Naive B cell (primary cell): ENCODE results near the gene ATXN10. TPM values are rescaled to one million over a fixed set of nuclear protein-coding genes. Genes with fewer than 3 reads are reported as not detected.

ENCODE experiments used
- ATAC-seq, 2 donors: fragments of 150-1000 bp; cut with Tn5 transposase; 2 replicates each; pipeline ENCODE4 v1.10.0; 2021; ENCODE audit warnings: low read depth in 2 of 2, mild to moderate bottlenecking in 2 of 2, moderate library complexity in 2 of 2
- DNase-seq: peaks from one replicate; pipeline ENCODE4 v3.0.0; 2022
- H3K27ac Mint-ChIP-seq, 6 donors: one replicate each; pipeline ENCODE4 v1.8.0; 2020 to 2022; ENCODE audit warnings: mild to moderate bottlenecking in 6 of 6, mixed read lengths in 6 of 6, moderate library complexity in 5 of 6, inconsistent platforms in 2 of 6
- H3K27me3 Mint-ChIP-seq, 3 donors: one replicate each; pipeline ENCODE4 v1.8.0; 2021 to 2022; ENCODE audit warnings: mixed read lengths in 3 of 3, mild to moderate bottlenecking in 1 of 3
- H3K36me3 Mint-ChIP-seq, 2 donors: one replicate each; pipeline ENCODE4 v1.8.0; 2020 to 2022; ENCODE audit warnings: mixed read lengths in 2 of 2, inconsistent platforms in 1 of 2, mild to moderate bottlenecking in 1 of 2
- H3K4me1 Mint-ChIP-seq, 3 donors: one replicate each; pipeline ENCODE4 v1.8.0; 2020 to 2022; ENCODE audit warnings: mixed read lengths in 3 of 3, inconsistent platforms in 1 of 3, mild to moderate bottlenecking in 1 of 3, moderate library complexity in 1 of 3
- H3K4me3 Mint-ChIP-seq, 8 donors: one replicate each; pipeline ENCODE4 v1.8.0; 2020 to 2022; ENCODE audit warnings: mild to moderate bottlenecking in 8 of 8, mixed read lengths in 8 of 8, moderate library complexity in 8 of 8, inconsistent platforms in 2 of 8
- H3K9me3 Mint-ChIP-seq, 7 donors: one replicate each; pipeline ENCODE4 v1.8.0; 2020 to 2022; ENCODE audit warnings: mixed read lengths in 7 of 7, mild to moderate bottlenecking in 5 of 7, inconsistent platforms in 2 of 7, moderate library complexity in 1 of 7
- polyA plus RNA-seq, 6 donors: library from polyadenylated mRNA; unstranded; fragments of 300-500 nt; fragmentation: Illumina TruSeq; gene quantifications; one replicate each; pipeline ENCODE4 v1.2.3, GENCODE V29; 2021; ENCODE audit warnings: low read depth in 6 of 6

ATXN10 gene
- polyA plus RNA-seq, 6 donors from 2014 or later: 103 to 162 (median 125) TPM

DNA sequence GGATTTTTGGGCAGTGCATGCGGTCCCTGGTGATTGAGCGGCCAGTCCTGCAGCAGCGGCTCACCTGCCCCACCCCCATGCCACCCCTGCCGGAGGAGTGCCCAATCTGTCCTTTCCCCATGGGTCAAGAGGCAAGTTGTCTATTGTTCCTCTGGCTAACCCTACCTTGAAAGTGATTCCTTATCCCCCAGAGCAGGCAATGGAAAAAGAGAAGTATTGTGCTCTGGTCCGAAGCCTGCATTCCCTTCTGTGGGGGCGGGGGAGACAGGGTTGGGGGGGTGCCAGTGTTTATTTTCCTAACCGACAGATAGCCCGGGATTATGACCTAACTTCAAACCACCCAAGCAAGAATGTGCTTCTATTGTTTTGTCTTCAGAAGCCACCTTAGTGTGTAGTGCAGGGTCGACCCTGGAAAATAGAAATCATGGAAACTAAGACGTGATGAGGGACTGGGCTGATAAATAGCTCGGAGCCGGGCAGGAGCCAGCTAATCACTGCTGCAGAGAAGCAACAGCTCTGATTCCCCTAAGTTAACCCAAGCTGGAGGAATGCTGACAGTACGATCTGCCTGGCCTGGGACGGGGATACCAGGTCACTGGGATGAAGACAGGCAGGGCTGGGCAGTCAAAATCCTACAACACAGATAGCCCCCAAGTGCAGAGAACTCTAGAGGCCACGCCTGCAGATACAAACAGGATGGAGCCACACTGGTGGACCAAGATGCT, 38.7 kb upstream of the ATXN10 start:
- Mint-ChIP-seq H3K36me3 (no peaks in the 10 kb centered on the region), H3K27me3 (peaks cover 39 to 90% (median 68%) of the 10 kb centered on the region in 3 donors), H3K9me3 (peaks cover 0 to 2% (median 0%) of the 10 kb centered on the region in 7 donors), H3K4me1 (no peaks in the 10 kb centered on the region), H3K4me3 (no peak overlapping the region), H3K27ac (no peak overlapping the region)
- ATAC-seq: no peak
- no peak for DNase-seq

DNA sequence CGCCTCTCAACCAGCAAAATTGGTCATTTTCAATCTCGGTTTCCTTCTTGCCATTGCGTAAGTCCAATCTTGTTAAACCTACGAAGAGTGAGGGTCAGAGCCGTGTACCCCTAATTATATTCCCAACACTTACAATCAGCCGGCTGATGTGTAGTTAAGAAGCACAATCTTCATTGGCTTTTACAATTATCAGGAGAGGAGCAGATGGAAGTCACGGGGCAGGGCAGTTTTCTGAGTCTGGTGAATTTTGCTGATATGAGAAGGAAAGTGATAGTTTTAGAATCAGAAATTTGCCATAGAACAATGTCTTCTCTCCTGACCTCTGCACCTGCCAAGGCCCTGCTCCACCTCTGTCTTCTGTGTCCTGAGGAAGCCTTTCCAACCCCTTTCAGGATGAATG, 35.0 kb upstream of the ATXN10 start:
- no peak for ATAC-seq
- H3K27ac Mint-ChIP-seq: no peak overlapping the region
- H3K27me3 Mint-ChIP-seq: peaks cover 42 to 93% (median 67%) of the 10 kb centered on the region in 3 donors
- no peaks in the 10 kb centered on the region for H3K4me1 Mint-ChIP-seq
- no peak overlapping the region for H3K4me3 Mint-ChIP-seq
- H3K9me3 Mint-ChIP-seq: peaks cover 0 to 4% (median 0%) of the 10 kb centered on the region in 7 donors
- H3K36me3 Mint-ChIP-seq: no peaks in the 10 kb centered on the region
- DNase-seq: no peak

DNA sequence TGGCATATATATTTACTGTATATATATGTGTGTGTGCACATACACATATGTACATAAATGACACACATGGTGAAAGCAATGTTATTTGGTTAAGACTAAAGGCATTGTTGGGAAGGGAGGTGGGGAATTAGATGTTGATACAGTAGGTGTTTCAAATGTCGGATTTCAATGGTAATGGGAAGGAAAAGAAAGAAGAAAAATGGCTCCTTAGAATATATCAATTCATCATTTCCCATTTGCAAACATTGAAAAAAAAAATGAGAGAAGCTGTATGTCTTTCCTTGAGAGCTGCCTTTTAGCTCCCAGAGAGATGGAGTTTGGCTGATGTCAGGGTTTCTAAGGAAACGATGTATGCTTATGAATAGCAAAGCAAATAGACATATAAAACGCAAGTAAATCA, 33.4 kb upstream of the ATXN10 start:
- no peak for ATAC-seq
- H3K36me3 Mint-ChIP-seq: no peaks in the 10 kb centered on the region
- no peaks in the 10 kb centered on the region for H3K4me1 Mint-ChIP-seq
- no peak for DNase-seq
- peaks cover 0 to 2% (median 0%) of the 10 kb centered on the region in 7 donors for H3K9me3 Mint-ChIP-seq
- no peak overlapping the region for H3K27ac Mint-ChIP-seq
- peaks cover 47 to 84% (median 59%) of the 10 kb centered on the region in 3 donors for H3K27me3 Mint-ChIP-seq
- no peak overlapping the region for H3K4me3 Mint-ChIP-seq

DNA sequence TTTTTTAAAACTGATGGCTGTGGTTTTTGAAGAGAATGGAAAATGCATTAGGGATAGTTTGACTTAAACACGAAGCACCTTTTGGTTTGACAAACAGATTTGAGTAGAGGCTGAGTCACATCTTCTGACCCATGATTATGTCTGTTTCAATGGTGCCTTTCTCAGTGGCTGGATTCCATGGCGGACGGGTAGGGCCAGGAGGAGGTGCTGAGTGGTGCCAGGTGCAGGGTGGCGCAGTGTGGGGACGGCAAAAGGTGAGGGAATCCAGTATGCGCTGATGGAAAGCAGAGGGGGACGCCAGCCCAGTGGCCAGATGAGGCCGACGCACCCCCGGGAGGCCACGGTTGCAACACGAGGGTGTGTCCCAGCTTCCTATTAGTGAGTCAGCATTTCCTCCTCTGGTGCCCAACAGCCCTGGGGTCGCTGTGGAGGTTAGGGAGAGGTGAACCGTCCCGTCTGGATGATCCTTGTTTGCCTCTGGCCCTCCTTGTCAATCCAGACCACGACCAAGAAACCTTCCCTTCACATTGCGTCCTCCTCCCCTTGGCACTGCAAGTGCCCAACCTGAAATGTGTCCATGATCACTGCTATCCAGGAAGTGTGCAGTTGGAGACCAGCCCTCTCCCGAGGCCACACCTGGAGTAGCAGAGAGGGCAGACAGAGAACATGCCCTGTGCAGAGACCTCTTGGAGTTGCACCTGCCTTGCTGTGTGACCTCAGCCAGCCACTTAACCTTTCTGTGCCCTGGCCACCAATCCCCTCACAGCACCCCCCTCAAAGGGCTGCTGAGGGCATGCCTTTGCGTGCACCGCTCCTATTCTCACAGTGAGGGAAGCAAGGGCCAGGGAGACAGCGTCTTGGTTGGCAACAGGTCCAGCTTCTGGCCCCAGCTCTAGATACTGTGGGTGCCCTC, 32.5 kb upstream of the ATXN10 start:
- ATAC-seq: no peak
- Mint-ChIP-seq H3K9me3 (peaks cover 0 to 2% (median 0%) of the 10 kb centered on the region in 7 donors), H3K27me3 (peaks cover 40 to 80% (median 52%) of the 10 kb centered on the region in 3 donors), H3K4me3 (no peak overlapping the region), H3K36me3 (no peaks in the 10 kb centered on the region), H3K27ac (no peak overlapping the region), H3K4me1 (no peaks in the 10 kb centered on the region)
- no peak for DNase-seq

DNA sequence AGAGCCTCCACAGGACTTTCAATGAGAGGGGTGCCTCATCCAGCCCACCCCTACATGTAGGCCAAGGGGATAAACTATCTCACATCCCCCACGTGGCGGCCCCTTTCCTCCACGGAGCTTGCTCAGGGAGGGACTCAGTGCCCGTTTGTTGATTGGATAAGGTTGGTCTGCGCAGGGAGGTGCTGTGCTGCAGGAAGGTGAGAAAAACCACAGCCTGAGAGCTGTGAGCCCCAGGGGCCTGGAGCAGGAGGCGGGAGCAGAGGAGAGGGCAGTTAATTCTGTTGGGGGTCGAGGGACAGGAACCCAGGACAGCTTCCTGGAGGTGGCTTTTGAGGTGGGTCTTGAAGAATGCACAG, 31.9 kb upstream of the ATXN10 start:
- DNase-seq (no peak), ATAC-seq (no peak)
- Mint-ChIP-seq H3K4me3 (no peak overlapping the region), H3K9me3 (peaks cover 0 to 2% (median 0%) of the 10 kb centered on the region in 7 donors), H3K27me3 (peaks cover 38 to 81% (median 52%) of the 10 kb centered on the region in 3 donors), H3K4me1 (no peaks in the 10 kb centered on the region), H3K27ac (no peak overlapping the region), H3K36me3 (no peaks in the 10 kb centered on the region)

DNA sequence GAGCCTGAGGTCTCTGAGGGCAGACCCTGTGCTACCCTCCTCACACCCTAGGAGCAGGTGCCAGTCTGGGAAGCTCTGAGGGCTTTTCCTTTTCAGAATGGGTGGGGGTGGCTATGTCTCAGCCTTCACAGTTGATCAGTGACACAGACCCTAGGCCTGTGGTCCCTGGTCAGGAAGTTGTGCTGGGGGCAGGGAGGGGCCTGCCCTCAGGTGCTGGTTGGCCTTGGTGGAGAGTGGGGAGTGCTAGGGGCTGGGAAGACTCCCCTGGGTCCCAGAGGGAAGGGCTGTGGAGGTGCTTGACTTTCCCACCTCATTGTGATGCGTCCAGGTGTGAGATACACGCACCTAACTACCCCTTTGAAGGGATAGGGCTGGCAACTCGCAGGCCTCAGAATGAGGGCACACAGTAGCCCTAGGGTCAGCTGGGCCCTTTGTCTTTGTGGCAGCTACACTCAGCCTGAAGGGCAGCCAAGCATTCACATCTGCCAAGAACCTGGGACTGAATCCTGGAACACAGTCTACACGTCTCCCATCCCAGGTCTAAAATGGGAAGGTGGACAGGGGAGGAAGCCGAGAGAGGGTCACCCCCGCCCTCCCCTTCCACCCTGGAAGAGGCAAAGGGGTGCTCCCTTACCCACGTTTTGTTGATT, 31.2 kb upstream of the ATXN10 start:
- Mint-ChIP-seq H3K9me3 (peaks cover 0 to 2% (median 0%) of the 10 kb centered on the region in 7 donors), H3K4me1 (no peaks in the 10 kb centered on the region), H3K4me3 (no peak overlapping the region), H3K36me3 (no peaks in the 10 kb centered on the region), H3K27ac (no peak overlapping the region), H3K27me3 (peaks cover 37 to 81% (median 52%) of the 10 kb centered on the region in 3 donors)
- DNase-seq: no peak
- no peak for ATAC-seq

DNA sequence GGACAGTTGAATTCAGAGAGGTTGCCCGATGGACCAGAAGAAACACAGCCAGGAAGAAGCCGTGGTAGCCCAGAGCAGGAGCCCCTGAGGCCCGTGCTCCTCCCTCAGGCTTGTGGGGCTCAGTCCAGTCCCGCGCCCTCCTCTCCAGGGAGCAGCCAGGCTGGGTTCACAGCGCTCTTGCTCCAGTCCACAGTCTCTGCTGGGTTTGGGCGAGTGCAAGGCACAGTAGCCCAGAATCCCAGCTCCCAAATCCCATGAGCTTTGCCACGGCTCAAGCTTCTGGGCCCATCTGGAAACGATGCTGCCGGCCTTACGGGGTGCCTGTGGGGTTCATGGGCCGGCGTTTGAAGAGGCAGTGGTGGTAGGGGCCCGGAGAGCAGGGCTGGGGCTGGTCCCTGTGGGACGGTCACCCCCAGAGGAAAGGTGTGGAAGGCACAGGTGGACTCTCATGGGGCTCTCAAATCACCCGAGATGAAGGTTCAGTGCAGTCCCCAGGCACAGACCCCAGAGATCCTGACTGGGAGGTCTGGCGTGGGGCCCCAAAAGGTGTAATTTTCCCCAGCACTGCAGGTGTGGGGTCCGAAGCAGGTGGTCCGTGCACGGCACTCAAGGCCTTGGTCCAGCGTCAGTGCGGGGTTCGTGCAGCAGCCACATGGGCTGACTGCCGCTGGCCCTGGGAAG, 30.6 kb upstream of the ATXN10 start:
- Mint-ChIP-seq H3K4me3 (no peak overlapping the region), H3K9me3 (peaks cover 0 to 2% (median 0%) of the 10 kb centered on the region in 7 donors), H3K27me3 (peaks cover 35 to 80% (median 58%) of the 10 kb centered on the region in 3 donors), H3K4me1 (peaks cover 0 to 4% (median 4%) of the 10 kb centered on the region in 3 donors), H3K27ac (no peak overlapping the region), H3K36me3 (no peaks in the 10 kb centered on the region)
- no peak for ATAC-seq
- no peak for DNase-seq

DNA sequence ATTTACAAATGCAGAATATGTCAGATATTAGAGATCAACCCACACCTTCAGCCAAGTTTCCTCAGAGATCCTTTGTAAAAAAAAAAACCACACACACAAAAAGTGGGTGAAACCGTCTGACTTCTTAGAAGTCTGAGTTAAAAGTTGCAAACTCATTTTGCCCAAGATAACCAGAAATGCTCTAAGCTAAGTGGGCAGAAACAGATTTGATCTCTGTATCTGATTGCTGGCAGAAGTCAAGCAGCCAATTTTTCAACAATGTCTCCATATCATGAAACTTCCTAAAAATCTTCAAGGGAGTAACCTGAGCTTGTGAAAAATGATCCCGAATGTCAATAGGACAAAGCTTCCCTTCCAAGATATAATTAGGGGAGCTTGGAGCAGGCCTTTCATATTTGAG, 28.6 kb upstream of the ATXN10 start:
- ATAC-seq (no peak), DNase-seq (no peak)
- peaks cover 0 to 6% (median 4%) of the 10 kb centered on the region in 3 donors for H3K4me1 Mint-ChIP-seq
- no peaks in the 10 kb centered on the region for H3K36me3 Mint-ChIP-seq
- peaks cover 46 to 80% (median 60%) of the 10 kb centered on the region in 3 donors for H3K27me3 Mint-ChIP-seq
- H3K4me3 Mint-ChIP-seq: no peak overlapping the region
- no peak overlapping the region for H3K27ac Mint-ChIP-seq
- H3K9me3 Mint-ChIP-seq: peaks cover 0 to 2% (median 0%) of the 10 kb centered on the region in 7 donors

DNA sequence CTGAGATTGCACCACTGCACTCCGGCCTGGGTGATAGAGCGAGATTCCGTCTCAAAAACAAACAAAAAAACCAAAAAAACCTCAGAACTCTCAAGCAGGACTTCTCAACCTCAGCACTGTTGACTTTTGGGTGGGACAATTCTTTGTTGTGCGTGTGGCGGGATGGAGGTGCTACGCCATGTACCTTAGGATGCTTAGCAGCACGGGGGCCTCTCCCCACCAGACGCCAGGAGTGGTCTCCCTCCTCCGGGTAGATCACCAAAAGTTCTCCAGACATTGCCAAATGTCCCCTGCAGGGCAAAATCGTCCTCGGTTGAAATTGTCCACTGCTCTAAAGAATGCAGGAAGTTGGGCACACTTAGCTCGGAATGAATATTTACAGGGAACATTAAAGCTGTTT, 26.9 kb upstream of the ATXN10 start:
- Mint-ChIP-seq H3K4me1 (peaks cover 0 to 6% (median 4%) of the 10 kb centered on the region in 3 donors), H3K9me3 (peaks cover 0 to 1% (median 0%) of the 10 kb centered on the region in 7 donors), H3K36me3 (no peaks in the 10 kb centered on the region), H3K4me3 (no peak overlapping the region), H3K27ac (peak overlapping the region in 1 of 6 donors; percentile 20), H3K27me3 (peaks cover 48 to 80% (median 60%) of the 10 kb centered on the region in 3 donors)
- ATAC-seq: no peak
- DNase-seq: no peak

DNA sequence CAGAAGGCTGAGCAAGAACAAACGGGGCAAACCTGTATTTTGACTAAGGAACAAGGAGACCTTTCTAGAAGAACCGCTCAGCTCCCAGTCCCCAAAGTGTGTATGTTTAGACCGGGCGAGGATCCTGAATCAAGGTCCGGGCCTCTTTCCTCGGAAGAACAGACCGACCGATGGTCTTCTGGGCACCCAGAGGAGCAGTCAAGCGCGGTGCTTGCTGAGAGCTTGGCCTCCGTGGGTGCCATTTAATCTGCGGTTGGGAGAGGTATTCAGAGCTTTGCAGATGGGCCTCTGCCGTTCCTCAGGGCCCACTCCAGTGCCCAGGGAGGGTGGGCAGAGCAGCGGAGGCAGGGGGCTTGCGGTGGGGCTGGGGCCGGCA, 26.5 kb upstream of the ATXN10 start:
- DNase-seq: no peak
- Mint-ChIP-seq H3K36me3 (no peaks in the 10 kb centered on the region), H3K4me1 (peaks cover 0 to 6% (median 4%) of the 10 kb centered on the region in 3 donors), H3K27me3 (peaks cover 49 to 76% (median 60%) of the 10 kb centered on the region in 3 donors), H3K27ac (peak overlapping the region in 1 of 6 donors; percentile 20), H3K4me3 (peak overlapping the region in 1 of 8 donors; percentile 33), H3K9me3 (no peaks in the 10 kb centered on the region)
- ATAC-seq: no peak

DNA sequence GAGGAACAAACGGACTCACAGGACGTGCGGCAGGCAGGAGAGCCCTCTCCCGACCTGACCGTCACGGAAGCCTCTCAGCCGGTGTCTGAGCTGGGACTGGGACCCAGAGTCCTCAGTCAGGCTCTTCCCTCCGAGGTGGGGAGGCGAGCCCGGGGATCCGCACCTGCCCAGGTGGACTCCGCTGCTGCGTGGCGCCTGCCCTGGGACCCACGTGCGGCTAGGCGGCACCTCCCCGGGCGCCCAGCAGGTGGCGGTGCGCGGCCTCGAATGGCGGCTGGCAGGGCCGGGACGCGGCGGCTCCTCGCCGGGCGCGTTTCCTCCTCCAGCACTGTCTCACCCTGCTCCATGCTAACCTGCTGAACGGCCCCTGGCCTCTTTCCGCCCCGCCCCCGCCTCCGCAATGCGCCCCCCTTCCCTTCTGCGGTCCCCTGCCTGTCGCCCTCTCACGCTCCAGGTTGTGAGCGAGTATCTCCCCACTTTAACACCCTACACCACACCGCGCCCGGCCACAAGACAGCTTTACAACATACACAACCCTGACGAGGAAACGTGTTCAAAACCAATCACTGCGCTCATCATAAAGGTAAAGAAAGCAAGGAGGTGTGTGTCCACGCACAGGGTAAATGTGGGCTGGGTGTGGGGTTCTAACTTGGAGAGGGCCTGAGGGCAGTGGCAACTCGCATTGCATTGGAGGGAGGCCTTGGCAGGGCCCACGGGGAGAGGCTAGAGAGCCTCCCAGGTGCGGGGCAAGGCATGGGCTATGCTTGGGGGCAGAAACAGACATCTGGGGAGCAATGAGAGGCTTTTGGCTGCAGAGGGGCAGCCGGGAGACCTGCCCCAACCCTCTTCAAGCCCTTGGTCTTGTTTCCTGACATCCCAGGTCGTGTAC, 25.9 kb upstream of the ATXN10 start:
- no peaks in the 10 kb centered on the region for H3K36me3 Mint-ChIP-seq
- peak overlapping the region in 1 of 8 donors; percentile 67 for H3K4me3 Mint-ChIP-seq
- peaks cover 0 to 6% (median 4%) of the 10 kb centered on the region in 3 donors for H3K4me1 Mint-ChIP-seq
- ATAC-seq (peak; percentile 92 to 95), DNase-seq (peak; percentile 70)
- H3K9me3 Mint-ChIP-seq: no peaks in the 10 kb centered on the region
- peaks cover 51 to 76% (median 61%) of the 10 kb centered on the region in 3 donors for H3K27me3 Mint-ChIP-seq
- H3K27ac Mint-ChIP-seq: no peak overlapping the region

DNA sequence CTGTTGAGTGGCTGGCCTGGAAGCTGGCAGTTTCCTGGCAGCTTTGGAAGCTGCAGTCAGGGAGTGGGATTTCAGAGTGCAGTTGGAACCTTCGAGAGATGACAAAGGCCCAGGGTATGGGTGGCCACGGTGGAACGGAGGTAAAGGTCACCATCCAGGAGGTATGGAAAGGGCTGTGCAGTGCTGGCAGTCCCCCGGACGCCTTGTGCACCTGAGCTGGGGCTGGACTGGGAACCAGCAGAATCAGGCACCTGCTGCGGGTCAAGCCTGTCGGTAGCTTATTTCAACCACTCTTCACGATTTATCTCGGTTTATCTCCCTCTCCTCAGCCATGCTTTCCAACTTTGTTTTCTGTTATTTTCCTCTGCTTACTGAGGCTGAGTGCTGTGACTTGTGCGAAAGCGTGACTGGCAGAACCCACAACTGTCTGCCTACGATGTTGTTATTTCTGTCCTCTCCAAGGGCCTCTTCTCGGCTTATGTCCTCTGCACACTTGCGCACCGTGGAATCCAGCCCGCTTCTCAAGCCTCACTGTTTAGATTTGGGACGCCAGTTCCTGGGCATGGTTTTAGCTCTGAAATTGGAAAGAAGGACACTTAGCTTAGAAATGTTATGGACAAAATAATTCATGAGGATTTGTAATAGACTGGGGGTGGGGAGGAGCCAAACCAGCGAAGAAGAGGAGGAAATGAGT, 24.0 kb upstream of the ATXN10 start:
- no peaks in the 10 kb centered on the region for H3K36me3 Mint-ChIP-seq
- H3K4me3 Mint-ChIP-seq: no peak overlapping the region
- ATAC-seq (no peak), DNase-seq (no peak)
- H3K27me3 Mint-ChIP-seq: peaks cover 51 to 68% (median 63%) of the 10 kb centered on the region in 3 donors
- no peaks in the 10 kb centered on the region for H3K9me3 Mint-ChIP-seq
- peaks cover 0 to 6% (median 4%) of the 10 kb centered on the region in 3 donors for H3K4me1 Mint-ChIP-seq
- no peak overlapping the region for H3K27ac Mint-ChIP-seq
